GM12892 (cell line): ENCODE measurements around the gene ADD2.

Experiments
- POLR2A ChIP-seq: IDR thresholded peaks from 2 replicates; pipeline ENCODE4 v1.6.1; 2011; ENCODE audit warnings: low read depth, low read length, control low read depth
- POLR2AphosphoS5 ChIP-seq: IDR thresholded peaks from 2 replicates; pipeline ENCODE4 v1.6.1; 2011; ENCODE audit warnings: low read depth, low read length, control low read depth

- TF ChIP-seq POLR2A (no peak), POLR2AphosphoS5 (no peak)
These were observed 1.4 kb upstream of the ADD2 start for GRCh38 chr2:70769450-70769849.
